HG03108 (cell line): ENCODE results near the gene MT1X.
A peak's percentile ranks its signal among the peaks of the same experiment; 100 is the strongest.
"Not testable (repeated sequence)": the region's sequence is repeated elsewhere in the genome, so short reads cannot be mapped to it uniquely, and the experiment has no call there.

Source experiments
- ATAC-seq: cut with Tn5 transposase; IDR thresholded peaks from one replicate; pipeline ENCODE4 v1.9.1; 2021; ENCODE audit warnings: moderate library complexity; ENCODE audit not compliant: unreplicated experiment

Gene MT1X

GRCh38 chr16:56708525-56709442 lies 26.5 kb downstream of the MT1X start:
- ATAC-seq = no peak

GRCh38 chr16:56709443-56710040 lies 27.3 kb downstream of the MT1X start:
- ATAC-seq = no peak

GRCh38 chr16:56710181-56710737 lies 28.0 kb downstream of the MT1X start:
- ATAC-seq = no peak

- no peak for ATAC-seq
Observed at GRCh38 chr16:56711862-56712261, 29.6 kb downstream of the MT1X start.

- no peak for ATAC-seq
Observed at GRCh38 chr16:56713794-56714193, 31.5 kb downstream of the MT1X start.

- no peak for ATAC-seq
Observed at GRCh38 chr16:56715126-56715525, 32.9 kb downstream of the MT1X start.

- ATAC-seq = no peak
Observed at GRCh38 chr16:56716761-56717160, 34.5 kb downstream of the MT1X start.

- not testable (repeated sequence) for ATAC-seq
Observed at GRCh38 chr16:56717532-56717931, 35.3 kb downstream of the MT1X start.

GRCh38 chr16:56722200-56722842 lies 40.1 kb downstream of the MT1X start:
- no peak for ATAC-seq

GRCh38 chr16:56724191-56724590 lies 41.9 kb downstream of the MT1X start:
- no peak for ATAC-seq

GRCh38 chr16:56726283-56726682 lies 44.0 kb downstream of the MT1X start:
- no peak for ATAC-seq

- no peak for ATAC-seq
Observed at GRCh38 chr16:56726926-56727325, 44.7 kb downstream of the MT1X start.

- no peak for ATAC-seq
Observed at GRCh38 chr16:56728027-56728426, 45.8 kb downstream of the MT1X start.

- ATAC-seq = no peak
Observed at GRCh38 chr16:56728980-56729734, 46.9 kb downstream of the MT1X start.

GRCh38 chr16:56729735-56730662 lies 47.7 kb downstream of the MT1X start, which contains the start of gene NUP93:
Gene NUP93, plus strand, starts transcription at chr16:56730129. Its CDS starts 18,119 bp downstream, at chr16:56748248.
- peak; percentile 76 for ATAC-seq

- peak; percentile 36 for ATAC-seq
Observed at GRCh38 chr16:56732366-56732765, 50.1 kb downstream of the MT1X start.

- ATAC-seq = no peak
Observed at GRCh38 chr16:56732832-56733231, 50.6 kb downstream of the MT1X start.
